ENCODE measurements around the gene ELAC2.

Gene ELAC2

GRCh38 chr17:13014801-13015200 is 3.0 kb downstream of the ELAC2 start:
- DNase-seq = no peak

GRCh38 chr17:13010959-13011358 is 6.9 kb downstream of the ELAC2 start:
- DNase-seq = no peak

GRCh38 chr17:13008461-13008860 is 9.4 kb downstream of the ELAC2 start:
- no peak for DNase-seq

- DNase-seq = no peak
Observed at GRCh38 chr17:13005530-13005929, 12.3 kb downstream of the ELAC2 start.

- DNase-seq = no peak
Observed at GRCh38 chr17:13004336-13004735, 13.5 kb downstream of the ELAC2 start.

GRCh38 chr17:13003927-13004326 is 13.9 kb downstream of the ELAC2 start:
- DNase-seq = no peak

GRCh38 chr17:13003454-13003851 is 14.4 kb downstream of the ELAC2 start:
- DNase-seq = no peak

GRCh38 chr17:13002761-13003453 is 14.9 kb downstream of the ELAC2 start:
- no peak for DNase-seq

- DNase-seq = no peak
Observed at GRCh38 chr17:13001991-13002615, 15.7 kb downstream of the ELAC2 start.

GRCh38 chr17:13000561-13000960 is 17.3 kb downstream of the ELAC2 start:
- no peak for DNase-seq

GRCh38 chr17:12998874-12999273 is 19.0 kb downstream of the ELAC2 start:
- no peak for DNase-seq

- DNase-seq = no peak
Observed at GRCh38 chr17:12998461-12998860, 19.4 kb downstream of the ELAC2 start.

- no peak for DNase-seq
Observed at GRCh38 chr17:12996941-12997340, 20.9 kb downstream of the ELAC2 start.

GRCh38 chr17:12996357-12996756 is 21.5 kb downstream of the ELAC2 start:
- DNase-seq = no peak

GRCh38 chr17:12995896-12996295 is 21.9 kb downstream of the ELAC2 start:
- no peak for DNase-seq

- DNase-seq = no peak
Observed at GRCh38 chr17:12995106-12995895, 22.5 kb downstream of the ELAC2 start.

- no peak for DNase-seq
Observed at GRCh38 chr17:12994341-12995074, 23.3 kb downstream of the ELAC2 start.

GRCh38 chr17:12993631-12994030 is 24.2 kb downstream of the ELAC2 start:
- DNase-seq = no peak

- DNase-seq = no peak
Observed at GRCh38 chr17:12992676-12993075, 25.2 kb downstream of the ELAC2 start.

- DNase-seq = no peak
Observed at GRCh38 chr17:12990926-12991325, 26.9 kb downstream of the ELAC2 start.

GRCh38 chr17:12990041-12990808 is 27.6 kb downstream of the ELAC2 start:
- no peak for DNase-seq

- DNase-seq = no peak
Observed at GRCh38 chr17:12987120-12987519, 30.7 kb downstream of the ELAC2 start.
